CD4-positive, alpha-beta memory T cell (primary cell): ENCODE data around the gene SMAD4. TPM values are rescaled to one million over a fixed set of nuclear protein-coding genes. Genes with fewer than 3 reads are reported as not detected.
A peak's percentile ranks its signal among the peaks of the same experiment; 100 is the strongest.

Experiments used
- CTCF ChIA-PET: fragments of 350-600 bp; sonication (Branson Sonifier 250); formaldehyde crosslinking; loops from one replicate; lab custom pipeline; 2021; ENCODE audit warnings: inconsistent platforms; ENCODE audit not compliant: partially characterized antibody; lab: Charles Lee
- POLR2A ChIA-PET: fragments of 350-600 bp; sonication (Branson Sonifier 250); formaldehyde crosslinking; loops from one replicate; lab custom pipeline; 2021; ENCODE audit not compliant: partially characterized antibody; lab: Charles Lee
- DNase-seq, 5 donors: peaks; one replicate each; pipeline versions ENCODE4 v3.0.0 to v3.0.0-alpha.2; 2020 to 2022; ENCODE audit warnings: mixed read lengths in 1 of 5
- H3K27ac ChIP-seq: one replicate; pipeline ENCODE4 v1.7.0; 2013; ENCODE audit warnings: low read depth, low read length
- H3K27me3 ChIP-seq: 2 replicates; pipeline ENCODE4 v1.7.0; 2013; ENCODE audit warnings: mild to moderate bottlenecking, low read length, moderate library complexity; ENCODE audit not compliant: insufficient read depth
- H3K36me3 ChIP-seq: 2 replicates; pipeline ENCODE4 v1.7.0; 2013; ENCODE audit warnings: mild to moderate bottlenecking, low read length, moderate library complexity; ENCODE audit not compliant: insufficient read depth
- H3K4me1 ChIP-seq: 2 replicates; pipeline ENCODE4 v1.7.0; 2013; ENCODE audit warnings: mild to moderate bottlenecking, low read length, moderate library complexity; ENCODE audit not compliant: insufficient read depth
- H3K4me3 ChIP-seq, 2 donors: one replicate each; pipeline ENCODE4 v1.7.0; 2013; ENCODE audit warnings: low read length in 2 of 2, mild to moderate bottlenecking in 1 of 2
- H3K9me3 ChIP-seq, 2 donors: one replicate each; pipeline ENCODE4 v1.7.0; 2013; ENCODE audit warnings: low read length in 2 of 2, control low read depth in 1 of 2; ENCODE audit not compliant: control insufficient read depth in 1 of 2
- H3K27ac Mint-ChIP-seq, 7 donors: one replicate each; pipeline ENCODE4 v1.8.0; 2020 to 2021; ENCODE audit warnings: mixed read lengths in 7 of 7, mild to moderate bottlenecking in 6 of 7, inconsistent platforms in 3 of 7, moderate library complexity in 3 of 7
- H3K27me3 Mint-ChIP-seq, 2 donors: one replicate each; pipeline ENCODE4 v1.8.0; 2020 to 2021; ENCODE audit warnings: mixed read lengths in 2 of 2
- H3K36me3 Mint-ChIP-seq, 2 donors: one replicate each; pipeline ENCODE4 v1.8.0; 2020 to 2021; ENCODE audit warnings: mixed read lengths in 2 of 2, inconsistent platforms in 1 of 2, mild to moderate bottlenecking in 1 of 2
- H3K4me1 Mint-ChIP-seq, 4 donors: one replicate each; pipeline ENCODE4 v1.8.0; 2020 to 2021; ENCODE audit warnings: mixed read lengths in 4 of 4, mild to moderate bottlenecking in 1 of 4
- H3K4me3 Mint-ChIP-seq, 8 donors: one replicate each; pipeline ENCODE4 v1.8.0; 2020 to 2021; ENCODE audit warnings: mixed read lengths in 8 of 8, mild to moderate bottlenecking in 7 of 8, moderate library complexity in 6 of 8, inconsistent platforms in 3 of 8
- H3K9me3 Mint-ChIP-seq, 8 donors: one replicate each; pipeline ENCODE4 v1.8.0; 2020 to 2021; ENCODE audit warnings: mixed read lengths in 8 of 8, mild to moderate bottlenecking in 5 of 8, inconsistent platforms in 3 of 8, moderate library complexity in 1 of 8
- intact Hi-C: fragments of 100-400 bp; cut with micrococcal nuclease; formaldehyde crosslinking; loops from one replicate; pipeline ENCODE4 v1.15.1; 2023
- polyA plus RNA-seq, 2 donors: library from polyadenylated mRNA; unstranded; fragments of 300-500 nt; fragmentation: Illumina TruSeq; gene quantifications; one replicate each; pipeline ENCODE4 v1.2.3, GENCODE V29; 2021
- total RNA-seq, 2 experiments: library from RNA; stranded (reverse); gene quantifications; one replicate each; pipeline ENCODE4 v1.2.3, GENCODE V29; 2021

Gene SMAD4
- total and polyA plus RNA-seq, 4 experiments from 2014 or later, result 37.7 to 155 (median 119) TPM

DNA sequence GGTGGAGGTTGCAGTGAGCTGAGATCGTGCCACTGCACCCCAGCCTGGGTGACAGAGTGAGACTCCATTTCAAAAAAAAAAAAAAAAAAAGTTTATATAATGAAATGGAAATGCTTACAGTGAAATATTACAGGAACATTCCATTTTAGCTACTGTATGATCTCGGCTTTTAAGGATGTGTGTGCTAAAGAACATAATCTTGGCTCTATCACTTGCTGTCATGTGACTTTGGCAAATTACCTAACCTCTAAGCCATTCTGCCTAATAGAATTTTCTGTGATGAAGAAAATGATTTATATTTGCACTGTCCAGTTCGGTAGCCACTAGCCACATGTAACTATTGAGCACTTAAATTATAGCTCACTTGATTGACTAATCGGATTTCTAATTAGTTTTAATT lies 36.3 kb downstream of the SMAD4 start:
- DNase-seq, result no peak
- H3K4me1 ChIP-seq, result no peaks in the 10 kb centered on the region
- Mint-ChIP-seq H3K27me3 (no peaks in the 10 kb centered on the region), H3K4me1 (peaks cover 0 to 18% (median 14%) of the 10 kb centered on the region in 4 donors), H3K9me3 (no peaks in the 10 kb centered on the region), H3K27ac (no peak overlapping the region), H3K36me3 (peaks cover 39 to 66% of the 10 kb centered on the region in 2 donors), H3K4me3 (no peak overlapping the region)
- H3K27me3 ChIP-seq, result no peaks in the 10 kb centered on the region
- ChIA-PET CTCF (interaction anchor here (0.8 to 1.2 kb wide), 3 partner anchors 15 to 246 kb away, joined by 3 read pairs; no protein-coding TSS in a partner anchor), POLR2A (interaction anchor here (1.4 kb wide), 1 partner anchor 37 kb away, joined by 3 read pairs; the partner anchor contains the start of gene SMAD4)
- no peak overlapping the region for H3K4me3 ChIP-seq
- no peaks in the 10 kb centered on the region for H3K9me3 ChIP-seq
- intact Hi-C loops, result no loop called here
- no peak overlapping the region for H3K27ac ChIP-seq
- H3K36me3 ChIP-seq, result peaks cover 16% of the 10 kb centered on the region

DNA sequence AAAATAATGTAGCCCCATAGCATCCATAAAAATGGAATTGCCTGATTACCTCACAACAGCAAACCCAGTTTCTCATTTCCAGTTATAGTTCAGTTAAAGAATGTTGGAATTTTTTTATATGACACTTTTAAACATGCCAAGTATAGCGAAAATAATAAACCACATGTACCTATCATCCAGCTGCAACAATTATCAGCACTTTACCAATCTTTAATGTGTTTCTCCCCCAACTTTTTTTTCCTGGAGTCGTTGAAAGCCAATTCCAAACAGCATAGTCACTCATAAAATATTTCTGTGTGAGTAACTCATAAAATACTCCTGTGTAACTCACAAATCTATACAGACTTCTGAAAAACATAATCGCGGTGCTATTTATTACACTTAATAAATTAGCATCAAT lies 38.1 kb downstream of the SMAD4 start:
- Mint-ChIP-seq H3K4me3 (no peak overlapping the region), H3K36me3 (peaks cover 49 to 73% of the 10 kb centered on the region in 2 donors), H3K27ac (no peak overlapping the region), H3K9me3 (no peaks in the 10 kb centered on the region), H3K4me1 (peaks cover 12 to 30% (median 16%) of the 10 kb centered on the region in 4 donors), H3K27me3 (no peaks in the 10 kb centered on the region)
- Histone ChIP-seq H3K36me3 (peaks cover 14% of the 10 kb centered on the region), H3K4me3 (no peak overlapping the region), H3K9me3 (no peaks in the 10 kb centered on the region), H3K4me1 (no peaks in the 10 kb centered on the region), H3K27me3 (no peaks in the 10 kb centered on the region), H3K27ac (no peak overlapping the region)
- POLR2A ChIA-PET, result no interaction called here
- no peak for DNase-seq
- intact Hi-C loops, result no loop called here
- CTCF ChIA-PET, result interaction anchor here (1.6 to 2.0 kb wide), 2 partner anchors 16 to 252 kb away, joined by 5 read pairs; no protein-coding TSS in a partner anchor

GRCh38 chr18:51069885-51070284 lies 39.9 kb downstream of the SMAD4 start:
- intact Hi-C loops, result no loop called here
- Histone ChIP-seq H3K36me3 (peaks cover 14% of the 10 kb centered on the region), H3K9me3 (no peaks in the 10 kb centered on the region), H3K4me3 (no peak overlapping the region), H3K27me3 (no peaks in the 10 kb centered on the region), H3K27ac (no peak overlapping the region), H3K4me1 (no peaks in the 10 kb centered on the region)
- CTCF ChIA-PET, result interaction anchor here (1.1 kb wide), 1 partner anchor 41 kb away, joined by 3 read pairs; no protein-coding TSS in a partner anchor
- no peaks in the 10 kb centered on the region for H3K9me3 Mint-ChIP-seq
- H3K27ac Mint-ChIP-seq, result peak overlapping the region in 2 of 7 donors; percentile 4 to 70
- no peaks in the 10 kb centered on the region for H3K27me3 Mint-ChIP-seq
- no peak for DNase-seq
- H3K4me1 Mint-ChIP-seq, result peaks cover 14 to 43% (median 24%) of the 10 kb centered on the region in 4 donors
- peaks cover 49 to 64% of the 10 kb centered on the region in 2 donors for H3K36me3 Mint-ChIP-seq
- POLR2A ChIA-PET, result interaction anchor here (1.1 kb wide), 1 partner anchor 40 kb away, joined by 3 read pairs; the partner anchor contains the start of gene SMAD4
- no peak overlapping the region for H3K4me3 Mint-ChIP-seq

- intact Hi-C loops, result no loop called here
- H3K27me3 ChIP-seq, result no peaks in the 10 kb centered on the region
- Mint-ChIP-seq H3K9me3 (no peaks in the 10 kb centered on the region), H3K4me3 (no peak overlapping the region), H3K27me3 (no peaks in the 10 kb centered on the region), H3K27ac (peak overlapping the region in 1 of 7 donors; percentile 19), H3K4me1 (peaks cover 14 to 46% (median 24%) of the 10 kb centered on the region in 4 donors), H3K36me3 (peaks cover 45 to 64% of the 10 kb centered on the region in 2 donors)
- ChIA-PET CTCF (interaction anchor here (1.1 kb wide), 1 partner anchor 40 kb away, joined by 3 read pairs; no protein-coding TSS in a partner anchor), POLR2A (no interaction called here)
- DNase-seq, result no peak
- no peaks in the 10 kb centered on the region for H3K9me3 ChIP-seq
- H3K4me1 ChIP-seq, result no peaks in the 10 kb centered on the region
- H3K27ac ChIP-seq, result no peak overlapping the region
- H3K4me3 ChIP-seq, result no peak overlapping the region
- peaks cover 8% of the 10 kb centered on the region for H3K36me3 ChIP-seq
Observed at GRCh38 chr18:51070545-51070944, 40.5 kb downstream of the SMAD4 start.

GRCh38 chr18:51072586-51073313 lies 42.7 kb downstream of the SMAD4 start:
- ChIA-PET POLR2A (no interaction called here), CTCF (no interaction called here)
- no peaks in the 10 kb centered on the region for H3K9me3 Mint-ChIP-seq
- H3K36me3 Mint-ChIP-seq, result peaks cover 62 to 77% of the 10 kb centered on the region in 2 donors
- H3K4me3 ChIP-seq, result no peak overlapping the region
- H3K4me1 Mint-ChIP-seq, result peaks cover 14 to 50% (median 24%) of the 10 kb centered on the region in 4 donors
- H3K36me3 ChIP-seq, result peaks cover 22% of the 10 kb centered on the region
- H3K27ac ChIP-seq, result no peak overlapping the region
- no peak overlapping the region for H3K4me3 Mint-ChIP-seq
- intact Hi-C loops, result no loop called here
- DNase-seq, result no peak
- H3K9me3 ChIP-seq, result no peaks in the 10 kb centered on the region
- no peaks in the 10 kb centered on the region for H3K4me1 ChIP-seq
- no peaks in the 10 kb centered on the region for H3K27me3 ChIP-seq
- H3K27me3 Mint-ChIP-seq, result no peaks in the 10 kb centered on the region
- peak overlapping the region in 1 of 7 donors; percentile 42 for H3K27ac Mint-ChIP-seq

- H3K4me3 ChIP-seq, result no peak overlapping the region
- intact Hi-C loops, result no loop called here
- CTCF ChIA-PET, result no interaction called here
- H3K27ac Mint-ChIP-seq, result peak overlapping the region in 2 of 7 donors; percentile 42 to 54
- no peaks in the 10 kb centered on the region for H3K9me3 ChIP-seq
- no peak overlapping the region for H3K4me3 Mint-ChIP-seq
- H3K9me3 Mint-ChIP-seq, result no peaks in the 10 kb centered on the region
- no peak for DNase-seq
- POLR2A ChIA-PET, result no interaction called here
- peaks cover 14 to 48% (median 24%) of the 10 kb centered on the region in 4 donors for H3K4me1 Mint-ChIP-seq
- no peak overlapping the region for H3K27ac ChIP-seq
- H3K36me3 ChIP-seq, result peaks cover 39% of the 10 kb centered on the region
- no peaks in the 10 kb centered on the region for H3K27me3 ChIP-seq
- H3K36me3 Mint-ChIP-seq, result peaks cover 68 to 80% of the 10 kb centered on the region in 2 donors
- no peaks in the 10 kb centered on the region for H3K27me3 Mint-ChIP-seq
- H3K4me1 ChIP-seq, result no peaks in the 10 kb centered on the region
Observed at GRCh38 chr18:51074605-51075004, 44.6 kb downstream of the SMAD4 start.

GRCh38 chr18:51076503-51076902 lies 46.5 kb downstream of the SMAD4 start:
- Histone ChIP-seq H3K4me3 (no peak overlapping the region), H3K9me3 (no peaks in the 10 kb centered on the region), H3K36me3 (peaks cover 38% of the 10 kb centered on the region), H3K4me1 (no peaks in the 10 kb centered on the region), H3K27ac (no peak overlapping the region), H3K27me3 (no peaks in the 10 kb centered on the region)
- Mint-ChIP-seq H3K9me3 (no peaks in the 10 kb centered on the region), H3K4me3 (no peak overlapping the region), H3K27ac (no peak overlapping the region), H3K4me1 (peaks cover 6 to 33% (median 21%) of the 10 kb centered on the region in 4 donors), H3K36me3 (peaks cover 68 to 81% of the 10 kb centered on the region in 2 donors), H3K27me3 (no peaks in the 10 kb centered on the region)
- intact Hi-C loops, result no loop called here
- no peak for DNase-seq
- ChIA-PET CTCF (no interaction called here), POLR2A (no interaction called here)
